Activated T-helper 2 cell treated with anti-CD3 and anti-CD28 coated beads, Interferon-gamma antibody, Interleukin-2, Interleukin-4, amounts not matched to agents 10 μg/mL and 5 μg/mL and 100 μg/mL, durations not matched to agents 14 hours and 24 hours and 36 hours (primary cell): ENCODE measurements around the gene DIPK1B. TPM values are rescaled to one million over a fixed set of nuclear protein-coding genes. Genes with fewer than 3 reads are reported as not detected.

Source experiments
- DNase-seq: peaks from one replicate; pipeline ENCODE4 v3.0.0; 2021; ENCODE audit warnings: low spot score
- H3K27ac Mint-ChIP-seq: one replicate; pipeline ENCODE4 v1.8.0; 2021; ENCODE audit warnings: mixed read lengths
- H3K27me3 Mint-ChIP-seq: one replicate; pipeline ENCODE4 v1.8.0; 2021; ENCODE audit warnings: low read depth, mixed read lengths
- H3K36me3 Mint-ChIP-seq: one replicate; pipeline ENCODE4 v1.8.0; 2021; ENCODE audit warnings: low read depth, mixed read lengths
- H3K4me1 Mint-ChIP-seq: one replicate; pipeline ENCODE4 v1.8.0; 2021; ENCODE audit warnings: low read depth, mixed read lengths
- H3K4me3 Mint-ChIP-seq: one replicate; pipeline ENCODE4 v1.8.0; 2021; ENCODE audit warnings: low read depth, mild to moderate bottlenecking, moderate library complexity, mixed read lengths
- H3K9me3 Mint-ChIP-seq: one replicate; pipeline ENCODE4 v1.8.0; 2021; ENCODE audit warnings: mixed read lengths
- intact Hi-C: fragments of 100-400 bp; cut with micrococcal nuclease; formaldehyde crosslinking; loops from one replicate; pipeline ENCODE4 v1.15.1; 2023
- total RNA-seq: library from RNA; stranded (reverse); gene quantifications from 2 replicates; pipeline ENCODE4 v1.2.3, GENCODE V29; 2022

Gene DIPK1B
- total RNA-seq, 1 donor from 2014 or later = 3.4 TPM

GRCh38 chr9:136676920-136677686 is 35.3 kb upstream of the DIPK1B start:
- Mint-ChIP-seq H3K36me3 (no peaks in the 10 kb centered on the region), H3K27ac (no peak overlapping the region), H3K9me3 (no peaks in the 10 kb centered on the region), H3K4me1 (no peaks in the 10 kb centered on the region), H3K27me3 (no peaks in the 10 kb centered on the region), H3K4me3 (no peak overlapping the region)
- intact Hi-C loops = no loop called here
- DNase-seq = no peak

DNA sequence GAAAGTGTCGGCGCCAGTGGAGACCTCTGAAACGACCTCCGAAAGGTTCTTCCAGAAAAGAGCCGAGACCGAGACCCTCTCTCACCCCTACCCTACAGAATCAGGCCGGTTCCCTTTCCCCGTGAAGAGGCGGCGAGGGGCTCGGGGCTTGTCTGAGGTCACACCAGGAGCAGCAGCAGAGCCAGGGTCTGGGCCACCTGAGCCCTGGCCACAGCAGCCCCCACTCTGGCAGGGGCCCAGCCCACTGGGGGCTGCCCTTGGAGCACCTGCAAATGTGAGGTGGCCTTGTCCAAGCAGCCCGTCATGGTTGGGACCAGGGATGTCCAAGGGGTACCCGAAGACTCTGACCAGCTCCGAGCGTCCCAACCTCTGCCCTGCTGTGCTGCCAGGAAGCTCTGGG is 34.3 kb upstream of the DIPK1B start:
- Mint-ChIP-seq H3K27ac (no peak overlapping the region), H3K4me3 (no peak overlapping the region), H3K9me3 (no peaks in the 10 kb centered on the region), H3K36me3 (no peaks in the 10 kb centered on the region), H3K4me1 (no peaks in the 10 kb centered on the region), H3K27me3 (no peaks in the 10 kb centered on the region)
- intact Hi-C loops = no loop called here
- DNase-seq = no peak

DNA sequence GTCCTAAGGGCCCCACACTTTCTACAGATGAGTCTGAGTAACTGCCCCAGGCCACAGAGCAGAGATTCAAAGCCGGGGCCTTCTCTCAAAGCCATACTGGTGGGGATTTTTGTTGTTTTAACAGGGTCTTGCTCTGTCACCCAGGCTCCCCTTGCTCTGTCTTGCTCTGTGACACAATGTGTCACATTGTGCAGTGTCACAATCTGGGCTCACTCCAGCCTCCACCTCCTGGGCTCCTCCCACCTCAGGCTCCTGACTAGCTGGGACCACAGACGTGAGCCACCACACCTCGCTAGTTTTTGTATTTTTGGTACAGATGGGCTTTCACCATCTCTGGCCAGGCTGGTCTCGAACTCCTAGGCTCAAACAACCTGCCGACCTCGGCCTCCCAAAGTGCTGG is 33.7 kb upstream of the DIPK1B start:
- Mint-ChIP-seq H3K27me3 (no peaks in the 10 kb centered on the region), H3K9me3 (no peaks in the 10 kb centered on the region), H3K4me3 (no peak overlapping the region)

GRCh38 chr9:136679431-136679941 is 32.9 kb upstream of the DIPK1B start:
- Mint-ChIP-seq H3K4me1 (no peaks in the 10 kb centered on the region), H3K36me3 (no peaks in the 10 kb centered on the region), H3K27ac (no peak overlapping the region), H3K4me3 (no peak overlapping the region), H3K9me3 (no peaks in the 10 kb centered on the region), H3K27me3 (no peaks in the 10 kb centered on the region)
- intact Hi-C loops = no loop called here
- DNase-seq = no peak

More for the DNA sequence above, 33.7 kb upstream of the DIPK1B start:
- Mint-ChIP-seq H3K4me1 (no peaks in the 10 kb centered on the region), H3K27ac (no peak overlapping the region), H3K36me3 (no peaks in the 10 kb centered on the region)
- intact Hi-C loops = no loop called here
- DNase-seq = no peak

- H3K9me3 Mint-ChIP-seq = no peaks in the 10 kb centered on the region
- H3K27me3 Mint-ChIP-seq = no peaks in the 10 kb centered on the region
- H3K4me3 Mint-ChIP-seq = no peak overlapping the region
- no peaks in the 10 kb centered on the region for H3K36me3 Mint-ChIP-seq
- DNase-seq = no peak
- no peak overlapping the region for H3K27ac Mint-ChIP-seq
- intact Hi-C loops = no loop called here
- H3K4me1 Mint-ChIP-seq = peaks cover under 1% of the 10 kb centered on the region
Measured at GRCh38 chr9:136681029-136681428, 31.3 kb upstream of the DIPK1B start.

GRCh38 chr9:136681945-136682699 is 30.2 kb upstream of the DIPK1B start:
- no peaks in the 10 kb centered on the region for H3K27me3 Mint-ChIP-seq
- no peaks in the 10 kb centered on the region for H3K36me3 Mint-ChIP-seq
- H3K4me1 Mint-ChIP-seq = peaks cover 2% of the 10 kb centered on the region
- H3K27ac Mint-ChIP-seq = no peak overlapping the region
- H3K4me3 Mint-ChIP-seq = no peak overlapping the region
- intact Hi-C loops = no loop called here
- no peaks in the 10 kb centered on the region for H3K9me3 Mint-ChIP-seq
- DNase-seq = no peak

GRCh38 chr9:136682710-136683109 is 29.7 kb upstream of the DIPK1B start:
- Mint-ChIP-seq H3K36me3 (no peaks in the 10 kb centered on the region), H3K4me3 (no peak overlapping the region), H3K27ac (no peak overlapping the region), H3K27me3 (no peaks in the 10 kb centered on the region), H3K9me3 (no peaks in the 10 kb centered on the region), H3K4me1 (peaks cover 2% of the 10 kb centered on the region)
- DNase-seq = no peak
- intact Hi-C loops = no loop called here

- peaks cover 2% of the 10 kb centered on the region for H3K4me1 Mint-ChIP-seq
- no peak for DNase-seq
- intact Hi-C loops = no loop called here
- no peaks in the 10 kb centered on the region for H3K36me3 Mint-ChIP-seq
- no peak overlapping the region for H3K27ac Mint-ChIP-seq
- H3K4me3 Mint-ChIP-seq = no peak overlapping the region
- no peaks in the 10 kb centered on the region for H3K9me3 Mint-ChIP-seq
- no peaks in the 10 kb centered on the region for H3K27me3 Mint-ChIP-seq
Measured at GRCh38 chr9:136683173-136683745, 29.1 kb upstream of the DIPK1B start.

GRCh38 chr9:136683755-136684154 is 28.6 kb upstream of the DIPK1B start:
- H3K36me3 Mint-ChIP-seq = no peaks in the 10 kb centered on the region
- no peaks in the 10 kb centered on the region for H3K9me3 Mint-ChIP-seq
- H3K27me3 Mint-ChIP-seq = no peaks in the 10 kb centered on the region
- H3K27ac Mint-ChIP-seq = no peak overlapping the region
- intact Hi-C loops = no loop called here
- no peak for DNase-seq
- peaks cover 2% of the 10 kb centered on the region for H3K4me1 Mint-ChIP-seq
- no peak overlapping the region for H3K4me3 Mint-ChIP-seq

DNA sequence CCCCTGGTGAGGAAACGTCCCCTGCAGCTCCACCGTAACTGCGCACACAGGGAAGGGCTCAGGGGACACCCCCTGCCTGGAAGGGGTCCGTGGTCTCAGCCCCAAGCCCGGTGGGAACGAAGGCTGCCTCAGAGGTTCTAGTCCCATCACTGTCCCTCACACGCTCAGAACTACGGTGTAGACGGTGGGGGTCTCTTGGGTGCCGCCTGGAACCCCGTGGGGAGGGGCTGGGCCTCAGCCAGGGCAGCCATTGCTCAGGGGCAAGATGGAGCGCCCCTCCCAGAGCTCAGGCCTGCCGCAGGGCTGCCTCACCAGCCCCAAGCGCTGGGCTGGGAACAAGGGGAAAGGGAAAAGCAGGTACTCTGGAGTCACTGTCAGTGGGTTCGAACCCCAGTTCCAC is 28.0 kb upstream of the DIPK1B start:
- Mint-ChIP-seq H3K27me3 (no peaks in the 10 kb centered on the region), H3K27ac (no peak overlapping the region), H3K4me1 (peaks cover 2% of the 10 kb centered on the region), H3K4me3 (no peak overlapping the region), H3K9me3 (no peaks in the 10 kb centered on the region), H3K36me3 (no peaks in the 10 kb centered on the region)
- DNase-seq = no peak
- intact Hi-C loops = no loop called here

- Mint-ChIP-seq H3K27ac (no peak overlapping the region), H3K9me3 (no peaks in the 10 kb centered on the region), H3K4me1 (peaks cover 2% of the 10 kb centered on the region), H3K4me3 (peak overlapping the region; percentile 33), H3K27me3 (no peaks in the 10 kb centered on the region), H3K36me3 (no peaks in the 10 kb centered on the region)
- intact Hi-C loops = no loop called here
- no peak for DNase-seq
Measured at GRCh38 chr9:136684799-136685198, 27.6 kb upstream of the DIPK1B start.

DNA sequence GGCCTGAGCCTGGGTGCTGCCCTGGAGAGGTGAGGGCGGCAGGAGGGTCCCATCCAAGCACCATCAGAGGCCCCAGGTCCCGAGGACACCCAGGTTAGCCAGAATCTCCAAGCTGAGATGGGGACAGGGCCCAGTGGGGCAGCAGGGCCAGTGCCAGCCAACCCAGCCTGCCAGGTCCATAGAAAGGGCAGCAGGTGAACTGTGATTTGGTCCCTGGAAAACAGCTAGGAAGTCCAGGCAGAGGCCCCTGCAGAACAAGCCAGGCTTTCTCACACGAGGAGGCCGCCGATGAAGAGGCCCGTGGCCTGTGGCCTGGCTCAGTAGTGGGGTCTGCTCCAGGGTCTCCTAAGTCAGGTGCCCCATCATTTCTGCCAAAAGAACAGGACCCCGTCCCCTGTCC is 27.2 kb upstream of the DIPK1B start:
- no peak overlapping the region for H3K4me3 Mint-ChIP-seq
- intact Hi-C loops = no loop called here
- no peaks in the 10 kb centered on the region for H3K9me3 Mint-ChIP-seq

More for the DNA sequence above, 27.2 kb upstream of the DIPK1B start:
- peaks cover 2% of the 10 kb centered on the region for H3K4me1 Mint-ChIP-seq
- no peak overlapping the region for H3K27ac Mint-ChIP-seq
- H3K36me3 Mint-ChIP-seq = no peaks in the 10 kb centered on the region
- no peak for DNase-seq
- no peaks in the 10 kb centered on the region for H3K27me3 Mint-ChIP-seq
